Kidney epithelial cell (primary cell): Measurements from ENCODE around the gene IGF2. TPM values are rescaled to one million over a fixed set of nuclear protein-coding genes. Genes with fewer than 3 reads are reported as not detected.

ENCODE experiments used
- DNase-seq: peaks from one replicate; pipeline ENCODE4 v3.0.0-alpha.2; 2010; ENCODE audit warnings: low read depth
- H3K27me3 ChIP-seq: 2 replicates; pipeline ENCODE4 v1.6.0; 2011; ENCODE audit warnings: low read length; ENCODE audit not compliant: control insufficient read depth, insufficient read depth
- H3K36me3 ChIP-seq: 2 replicates; pipeline ENCODE4 v1.5.1; 2011; ENCODE audit warnings: low read length; ENCODE audit not compliant: control insufficient read depth, insufficient read depth
- H3K4me3 ChIP-seq: 2 replicates; pipeline ENCODE4 v1.5.1; 2011; ENCODE audit warnings: low read depth, mild to moderate bottlenecking, control low read depth, low read length
- total RNA-seq: library from RNA; depleted of rRNA; stranded (reverse); fragments of >200 nt; gene quantifications from 2 replicates; pipeline ENCODE4 v1.2.3, GENCODE V29; 2015
- TF ChIP-seq, protein P1 (sequence below): IDR thresholded peaks from 2 replicates; pipeline ENCODE4 v1.5.1; 2011; ENCODE audit warnings: mild to moderate bottlenecking, moderate library complexity, low read length, control low read depth, inconsistent platforms; ENCODE audit not compliant: insufficient read depth, poor library complexity, severe bottlenecking

The IGF2 gene
- total RNA-seq, 1 donor from 2014 or later = 8.7 TPM

DNA sequence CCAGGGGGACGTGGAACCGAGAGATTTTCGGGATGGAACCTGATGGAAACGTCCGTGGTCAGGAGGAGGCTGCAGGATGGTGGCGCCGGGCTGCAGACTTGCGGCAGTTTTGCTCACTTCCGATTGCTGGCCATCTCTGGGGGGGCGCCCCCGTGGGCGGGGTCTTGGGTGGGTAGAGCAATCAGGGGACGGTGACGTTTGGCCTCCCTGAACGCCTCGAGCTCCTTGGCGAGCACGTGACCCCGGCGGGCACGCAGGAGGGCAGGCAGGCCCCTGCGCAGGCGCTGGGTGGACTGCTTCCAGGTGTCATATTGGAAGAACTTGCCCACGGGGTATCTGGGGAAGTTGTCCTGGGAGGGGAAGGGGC, 6.3 kb downstream of the IGF2 start:
- Histone ChIP-seq H3K4me3 (no peak overlapping the region), H3K27me3 (peaks cover 65% of the 10 kb centered on the region), H3K36me3 (no peaks in the 10 kb centered on the region)
- no peak for DNase-seq
- TF ChIP-seq, protein P1, sequence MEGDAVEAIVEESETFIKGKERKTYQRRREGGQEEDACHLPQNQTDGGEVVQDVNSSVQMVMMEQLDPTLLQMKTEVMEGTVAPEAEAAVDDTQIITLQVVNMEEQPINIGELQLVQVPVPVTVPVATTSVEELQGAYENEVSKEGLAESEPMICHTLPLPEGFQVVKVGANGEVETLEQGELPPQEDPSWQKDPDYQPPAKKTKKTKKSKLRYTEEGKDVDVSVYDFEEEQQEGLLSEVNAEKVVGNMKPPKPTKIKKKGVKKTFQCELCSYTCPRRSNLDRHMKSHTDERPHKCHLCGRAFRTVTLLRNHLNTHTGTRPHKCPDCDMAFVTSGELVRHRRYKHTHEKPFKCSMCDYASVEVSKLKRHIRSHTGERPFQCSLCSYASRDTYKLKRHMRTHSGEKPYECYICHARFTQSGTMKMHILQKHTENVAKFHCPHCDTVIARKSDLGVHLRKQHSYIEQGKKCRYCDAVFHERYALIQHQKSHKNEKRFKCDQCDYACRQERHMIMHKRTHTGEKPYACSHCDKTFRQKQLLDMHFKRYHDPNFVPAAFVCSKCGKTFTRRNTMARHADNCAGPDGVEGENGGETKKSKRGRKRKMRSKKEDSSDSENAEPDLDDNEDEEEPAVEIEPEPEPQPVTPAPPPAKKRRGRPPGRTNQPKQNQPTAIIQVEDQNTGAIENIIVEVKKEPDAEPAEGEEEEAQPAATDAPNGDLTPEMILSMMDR = no peak

DNA sequence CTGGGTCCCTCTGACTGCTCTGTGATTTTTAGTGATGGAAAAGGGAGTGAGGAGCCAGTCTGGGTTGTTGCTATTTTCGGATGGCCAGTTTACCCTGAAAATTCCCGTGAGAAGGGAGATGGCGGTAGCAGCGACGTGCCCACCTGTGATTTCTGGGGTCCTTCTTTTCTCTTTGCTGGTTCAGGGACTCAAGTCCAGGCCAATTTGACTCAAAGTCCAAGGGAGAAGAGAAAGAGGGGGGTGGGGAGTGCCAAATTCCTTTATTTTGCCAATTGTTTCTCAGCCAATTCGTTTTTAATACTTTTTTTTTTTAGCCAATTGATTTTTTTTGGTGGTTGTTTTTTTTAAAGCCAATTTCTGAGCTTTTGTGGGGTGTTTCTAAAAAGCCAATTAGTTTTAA, 6.9 kb downstream of the IGF2 start:
- Histone ChIP-seq H3K4me3 (no peak overlapping the region), H3K27me3 (peaks cover 60% of the 10 kb centered on the region), H3K36me3 (no peaks in the 10 kb centered on the region)
- DNase-seq = no peak
- TF ChIP-seq, protein P1 = no peak

DNA sequence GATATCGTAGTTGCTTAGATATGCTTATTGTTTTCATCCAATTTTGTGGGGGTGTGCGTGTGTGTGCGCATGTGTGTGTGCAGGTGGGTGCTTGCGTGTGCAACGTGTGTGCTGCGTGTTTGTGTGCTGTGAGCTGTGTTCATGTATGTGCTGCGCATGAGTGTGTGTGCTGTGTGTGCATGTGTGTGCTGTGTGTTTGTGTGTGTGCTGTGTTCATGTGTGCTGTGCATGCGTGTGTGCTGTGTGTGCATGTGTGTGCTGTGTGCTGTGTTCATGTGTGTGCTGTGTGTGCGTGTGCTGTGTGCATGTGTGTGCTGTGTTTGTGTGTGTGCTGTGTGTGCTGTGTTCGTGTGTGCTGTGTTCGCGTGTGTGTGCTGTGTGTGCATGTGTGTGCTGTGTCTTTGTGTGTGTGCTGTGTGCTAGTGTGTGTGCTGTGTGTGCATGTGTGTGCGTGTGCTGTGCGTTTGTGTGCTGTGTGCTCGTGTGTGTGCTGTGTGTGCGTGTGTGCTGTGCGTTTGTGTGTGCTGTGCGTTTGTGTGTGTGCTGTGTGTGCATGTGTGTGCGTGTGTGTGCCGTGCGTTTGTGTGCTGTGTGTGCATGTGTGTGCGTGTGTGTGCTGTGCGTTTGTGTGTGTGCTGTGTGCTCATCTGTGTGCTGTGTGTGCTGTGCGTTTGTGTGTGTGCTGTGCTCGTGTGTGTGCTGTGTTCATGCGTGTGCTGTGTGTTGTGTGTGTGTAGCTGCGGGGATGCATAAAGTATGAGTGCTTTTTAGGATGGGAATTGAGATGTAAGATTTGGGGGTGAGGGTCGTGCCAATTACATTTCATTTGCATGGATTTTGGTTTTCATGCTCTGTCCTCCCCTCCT, 7.6 kb downstream of the IGF2 start:
- peaks cover 54% of the 10 kb centered on the region for H3K27me3 ChIP-seq

DNA sequence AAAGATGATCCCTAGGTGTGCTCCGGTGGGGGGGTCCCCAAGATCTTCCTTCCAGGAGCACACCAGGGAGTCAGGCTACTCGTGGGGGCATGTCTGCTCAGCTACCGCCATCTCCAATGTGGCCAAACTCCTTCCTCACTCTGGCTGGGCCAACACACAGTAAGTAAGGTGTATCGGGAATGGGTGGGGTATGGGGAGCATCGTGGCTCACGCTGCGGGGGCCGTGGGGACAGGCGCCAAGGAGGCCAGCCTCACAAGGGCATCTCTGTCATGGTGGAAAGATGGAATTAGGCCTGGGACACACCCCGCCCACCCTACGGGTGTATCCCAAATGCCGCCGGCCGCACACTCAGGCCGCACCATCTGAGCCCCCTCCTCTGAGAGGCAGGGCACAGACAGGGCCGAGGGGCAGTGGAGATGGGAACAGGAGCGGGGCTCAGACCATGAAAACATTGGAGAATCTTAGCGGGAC, 8.3 kb downstream of the IGF2 start:
- no peak for DNase-seq
- H3K27me3 ChIP-seq = peaks cover 47% of the 10 kb centered on the region
- TF ChIP-seq, protein P1 = no peak

More for the DNA sequence above, 7.6 kb downstream of the IGF2 start:
- DNase-seq = no peak
- H3K4me3 ChIP-seq = no peak overlapping the region
- TF ChIP-seq, protein P1 = no peak
- H3K36me3 ChIP-seq = no peaks in the 10 kb centered on the region

DNA sequence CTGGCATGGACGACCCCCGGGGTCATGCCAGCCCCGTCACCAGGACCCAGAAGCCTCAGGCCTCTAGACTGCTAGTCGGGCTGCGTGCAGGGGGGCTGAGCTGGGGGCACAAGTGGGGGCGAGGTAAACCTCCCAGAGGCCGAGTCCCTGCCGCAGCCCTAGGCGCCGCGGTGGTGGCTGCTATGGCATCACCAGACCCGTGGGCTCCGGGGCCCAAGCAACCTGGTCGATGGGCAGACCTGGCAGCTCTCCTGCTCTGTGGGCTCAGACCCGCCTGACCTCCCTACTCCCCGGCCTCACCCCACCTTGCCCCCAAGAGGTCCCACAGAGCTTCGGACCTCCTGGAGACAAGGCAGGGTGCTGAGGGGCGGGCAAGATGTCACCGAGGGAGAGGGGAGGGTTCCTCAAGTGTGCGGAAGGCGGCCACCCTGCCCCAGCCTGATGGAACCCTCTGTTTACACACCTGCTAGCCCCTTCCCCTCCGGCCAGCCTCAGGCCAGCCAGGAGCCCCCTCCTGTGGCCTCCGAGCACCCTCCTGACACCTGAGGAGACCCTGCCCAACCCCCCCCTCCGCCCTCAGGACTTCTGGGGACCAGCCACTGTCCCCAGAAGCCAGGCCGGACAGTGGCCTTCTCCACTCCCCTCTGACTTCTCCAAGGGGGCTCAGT, 9.4 kb downstream of the IGF2 start:
- H3K36me3 ChIP-seq = no peaks in the 10 kb centered on the region

More for the DNA sequence above, 8.3 kb downstream of the IGF2 start:
- no peak overlapping the region for H3K4me3 ChIP-seq
- H3K36me3 ChIP-seq = no peaks in the 10 kb centered on the region

More for the DNA sequence above, 9.4 kb downstream of the IGF2 start:
- Histone ChIP-seq H3K27me3 (peaks cover 36% of the 10 kb centered on the region), H3K4me3 (no peak overlapping the region)
- TF ChIP-seq, protein P1 = no peak
- no peak for DNase-seq
